IMR-90 (cell line): Measurements from ENCODE around the gene EIF1. TPM values are rescaled to one million over a fixed set of nuclear protein-coding genes. Genes with fewer than 3 reads are reported as not detected.
"Not testable (repeated sequence)": the region's sequence is repeated elsewhere in the genome, so short reads cannot be mapped to it uniquely, and the experiment has no call there.

ENCODE experiments used
- ATAC-seq: fragments of 200-7000 bp; cut with Tn5 transposase; 2 replicates; pipeline ENCODE4 v1.9.1; 2020; ENCODE audit warnings: low read depth, mild to moderate bottlenecking, moderate library complexity
- BruUV-seq: library from RNA; stranded (reverse); fragments of 400-500 nt; replicated peaks from 2 replicates; lab custom pipeline; 2021; lab: Mats Ljungman, UMichigan
- CTCF ChIA-PET: fragments of 300-600 bp; formaldehyde crosslinking; extraction: SDS; loops from one replicate; lab custom pipeline; 2021; ENCODE audit warnings: antibody characterized with exemption; lab: Yijun Ruan, JAX
- POLR2A ChIA-PET: fragments of 300-600 bp; sonication (Branson Sonifier 250); formaldehyde crosslinking; loops from one replicate; lab custom pipeline; 2022; ENCODE audit warnings: antibody characterized with exemption; ENCODE audit not compliant: unreplicated experiment; lab: Charles Lee
- DNase-seq: peaks from one replicate; pipeline ENCODE4 v3.0.0; 2013
- H2AFZ ChIP-seq: replicated peaks from 2 replicates; pipeline ENCODE3; 2013; ENCODE audit warnings: low read length, mild to moderate bottlenecking; ENCODE audit not compliant: poor library complexity
- H2AK5ac ChIP-seq: 2 replicates; pipeline ENCODE4 v1.6.1; 2013; ENCODE audit warnings: low read depth, low read length, inconsistent platforms
- H2AK9ac ChIP-seq: replicated peaks from 2 replicates; pipeline ENCODE3; 2013; ENCODE audit warnings: mild to moderate bottlenecking, low read depth, low read length, moderate library complexity; ENCODE audit not compliant: poor library complexity
- H2BK120ac ChIP-seq: 2 replicates; pipeline ENCODE4 v1.6.1; 2013; ENCODE audit warnings: low read depth, low read length, inconsistent platforms
- H2BK15ac ChIP-seq: 3 replicates; pipeline ENCODE4 v1.6.1; 2013; ENCODE audit warnings: low read depth, low read length, inconsistent platforms
- H2BK20ac ChIP-seq: 2 replicates; pipeline ENCODE4 v1.6.1; 2013; ENCODE audit warnings: low read depth, mild to moderate bottlenecking, inconsistent platforms, low read length, moderate library complexity
- H2BK5ac ChIP-seq: 2 replicates; pipeline ENCODE4 v1.6.1; 2013; ENCODE audit warnings: mild to moderate bottlenecking, low read depth, low read length, inconsistent platforms; ENCODE audit not compliant: poor library complexity, severe bottlenecking
- H3K14ac ChIP-seq: replicated peaks from 2 replicates; pipeline ENCODE4 v1.6.1; 2013; ENCODE audit warnings: low read depth, low read length, inconsistent platforms
- H3K18ac ChIP-seq: 2 replicates; pipeline ENCODE4 v1.6.1; 2013; ENCODE audit warnings: low read depth, low read length, control low read depth
- H3K23ac ChIP-seq: 2 replicates; pipeline ENCODE4 v1.6.1; 2013; ENCODE audit warnings: low read depth, low read length, inconsistent platforms
- H3K27ac ChIP-seq: 2 replicates; pipeline ENCODE4 v1.5.1; 2013; ENCODE audit warnings: mild to moderate bottlenecking, control low read depth, low read length; ENCODE audit not compliant: insufficient read depth
- H3K27me3 ChIP-seq: 2 replicates; pipeline ENCODE4 v1.6.1; 2013; ENCODE audit warnings: low read length; ENCODE audit not compliant: control insufficient read depth, insufficient read depth
- H3K36me3 ChIP-seq: 2 replicates; pipeline ENCODE4 v1.6.1; 2013; ENCODE audit warnings: low read length, mixed read lengths; ENCODE audit not compliant: control insufficient read depth, insufficient read depth
- H3K4ac ChIP-seq: 2 replicates; pipeline ENCODE4 v1.6.1; 2013; ENCODE audit warnings: low read depth, low read length, inconsistent platforms
- H3K4me1 ChIP-seq: 2 replicates; pipeline ENCODE4 v1.6.1; 2013; ENCODE audit warnings: low read length, mixed read lengths; ENCODE audit not compliant: control insufficient read depth, insufficient read depth
- H3K4me2 ChIP-seq: 2 replicates; pipeline ENCODE4 v1.6.1; 2013; ENCODE audit warnings: low read depth, mild to moderate bottlenecking, control low read depth, low read length, moderate library complexity
- H3K4me3 ChIP-seq: 2 replicates; pipeline ENCODE4 v1.5.1; 2013; ENCODE audit warnings: low read depth, mild to moderate bottlenecking, control low read depth, low read length, moderate library complexity; ENCODE audit not compliant: insufficient read depth
- H3K56ac ChIP-seq: 2 replicates; pipeline ENCODE4 v1.6.1; 2013; ENCODE audit warnings: low read length, inconsistent platforms; ENCODE audit not compliant: insufficient read depth; ENCODE audit errors: extremely low read depth
- H3K79me1 ChIP-seq, 2 experiments: 2 replicates each; pipeline ENCODE4 v1.6.1; 2013; ENCODE audit warnings: low read length in 2 of 2, inconsistent platforms in 1 of 2, low read depth in 1 of 2
- H3K9ac ChIP-seq: 2 replicates; pipeline ENCODE4 v1.6.1; 2013; ENCODE audit warnings: low read depth, low read length, control low read depth
- H3K9me1 ChIP-seq: 2 replicates; pipeline ENCODE4 v1.6.1; 2013; ENCODE audit warnings: low read length, inconsistent platforms; ENCODE audit not compliant: insufficient read depth
- H3K9me3 ChIP-seq: 2 replicates; pipeline ENCODE4 v1.6.1; 2013; ENCODE audit warnings: low read length; ENCODE audit not compliant: control insufficient read depth, insufficient read depth
- H4K20me1 ChIP-seq: 2 replicates; pipeline ENCODE4 v1.6.1; 2013; ENCODE audit warnings: low read length, inconsistent platforms; ENCODE audit not compliant: insufficient read depth
- H4K5ac ChIP-seq: 2 replicates; pipeline ENCODE4 v1.6.1; 2013; ENCODE audit warnings: mild to moderate bottlenecking, low read depth, low read length, control low read depth
- H4K8ac ChIP-seq, 2 experiments: 2 replicates each; pipeline ENCODE4 v1.6.1; 2013; ENCODE audit warnings: low read depth in 2 of 2, low read length in 2 of 2, control low read depth in 1 of 2, inconsistent platforms in 1 of 2
- H4K91ac ChIP-seq: 2 replicates; pipeline ENCODE4 v1.6.1; 2013; ENCODE audit warnings: low read depth, low read length, inconsistent platforms; ENCODE audit not compliant: insufficient read depth
- CHD1 ChIP-seq: IDR thresholded peaks from 2 replicates; pipeline ENCODE4 v1.6.1; 2012; ENCODE audit warnings: low read depth, low read length, improper control_type of control experiment
- MXI1 ChIP-seq: IDR thresholded peaks from 2 replicates; pipeline ENCODE4 v1.6.1; 2012; ENCODE audit warnings: low read depth, mild to moderate bottlenecking, low read length, moderate library complexity, borderline replicate concordance
- WGBS, 2 experiments: methylation state at CpG; one replicate each; pipeline versions ENCODE4 v1.1.5 to v1.1.7; 2013; ENCODE audit warnings: missing lambda C conversion rate in 2 of 2; ENCODE audit not compliant: insufficient read length in 1 of 2; ENCODE audit errors: extremely low coverage in 2 of 2; 5-methylcytosine and 5-hydroxymethylcytosine counted together
- dilution Hi-C: fragments of 300-500 bp; cut with HindIII; formaldehyde crosslinking; loops from one replicate; pipeline ENCODE4 v1.14.3; 2018; ENCODE audit warnings: low sequenced_read_pairs; ENCODE audit not compliant: unreplicated experiment
- in situ Hi-C: fragments of 300-500 bp; cut with MboI; formaldehyde crosslinking; loops from 3 replicates; pipeline ENCODE4 v1.14.3; 2019; ENCODE audit warnings: low sequenced_read_pairs, inconsistent platforms, mixed read lengths
- intact Hi-C: fragments of 100-400 bp; cut with micrococcal nuclease; formaldehyde crosslinking; loops from 2 replicates; pipeline ENCODE4 v1.10.0; 2022
- polyA plus RNA-seq, 3 experiments: library from polyadenylated mRNA; depleted of rRNA; stranded (reverse); fragments of >200 nt; gene quantifications; 2 replicates each; pipeline ENCODE4 v1.2.3, GENCODE V29; 2012; ENCODE audit warnings: low replicate concordance in 1 of 3
- total RNA-seq: library from RNA; depleted of rRNA; stranded (reverse); fragments of >200 nt; gene quantifications from 2 replicates; pipeline ENCODE4 v1.2.3, GENCODE V29; 2012

EIF1 gene
- total and polyA plus RNA-seq, 2 of the 4 experiments (the other 2 are of a cell fraction), result 89.4 to 381 TPM

DNA sequence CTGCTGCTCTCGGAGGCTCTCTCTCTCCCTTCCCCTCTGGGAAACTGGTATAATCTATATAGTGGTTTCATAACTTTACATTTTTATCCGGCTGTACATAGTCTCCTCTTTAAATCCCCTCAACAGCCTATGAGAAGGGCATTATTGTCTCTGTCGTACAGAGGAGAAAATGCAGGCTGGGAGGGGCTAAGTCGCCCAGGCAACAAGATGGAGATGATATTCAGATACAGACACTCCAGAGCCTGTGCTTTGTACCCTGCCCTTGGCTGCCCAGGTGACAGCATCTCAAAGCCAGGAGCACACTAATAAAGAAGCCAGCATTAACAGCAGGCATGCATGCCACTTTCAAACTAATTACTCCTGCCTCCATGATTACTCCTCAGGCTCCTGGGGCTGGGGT, 4.7 kb upstream of the EIF1 start:
- WGBS, 2 experiments, result no CpG with 5 or more reads among the region's 4 CpGs
- Histone ChIP-seq H3K23ac (no peak overlapping the region), H3K4me1 (0 out of 2 replicates have a peak, but pooled peaks cover 2% of the 10 kb centered on the region), H3K14ac (no peak overlapping the region), H3K9me3 (no peaks in the 10 kb centered on the region), H4K91ac (no peak overlapping the region), H3K4me2 (no peak overlapping the region), H4K8ac (no peak overlapping the region), H2AK9ac (no peak overlapping the region), H2BK5ac (no peak overlapping the region), H3K27me3 (peaks cover 7% of the 10 kb centered on the region), H2BK20ac (no peak overlapping the region), H3K9me1 (no peaks in the 10 kb centered on the region), H2BK120ac (no peak overlapping the region), H3K18ac (no peak overlapping the region), H3K56ac (no peak overlapping the region), H3K9ac (no peak overlapping the region), H3K4ac (no peak overlapping the region), H2BK15ac (no peak overlapping the region), H2AK5ac (no peak overlapping the region), H4K20me1 (peaks cover 3% of the 10 kb centered on the region), H3K36me3 (no peaks in the 10 kb centered on the region), H2AFZ (no peak overlapping the region), H3K79me1 (peaks cover 2 to 6% of the 10 kb centered on the region in 2 experiments; a peak in 2 of 4 replicates), H3K4me3 (no peak overlapping the region), H4K5ac (no peak overlapping the region), H3K27ac (no peak overlapping the region)
- DNase-seq, result no peak
- in situ Hi-C loops, result no loop called here
- ChIA-PET POLR2A (no interaction called here), CTCF (no interaction called here)
- TF ChIP-seq MXI1, result no peak
- no peak for TF ChIP-seq CHD1
- dilution Hi-C loops, result no loop called here
- no peak for ATAC-seq
- BruUV-seq, result no TSS peak
- intact Hi-C loops, result no loop called here

DNA sequence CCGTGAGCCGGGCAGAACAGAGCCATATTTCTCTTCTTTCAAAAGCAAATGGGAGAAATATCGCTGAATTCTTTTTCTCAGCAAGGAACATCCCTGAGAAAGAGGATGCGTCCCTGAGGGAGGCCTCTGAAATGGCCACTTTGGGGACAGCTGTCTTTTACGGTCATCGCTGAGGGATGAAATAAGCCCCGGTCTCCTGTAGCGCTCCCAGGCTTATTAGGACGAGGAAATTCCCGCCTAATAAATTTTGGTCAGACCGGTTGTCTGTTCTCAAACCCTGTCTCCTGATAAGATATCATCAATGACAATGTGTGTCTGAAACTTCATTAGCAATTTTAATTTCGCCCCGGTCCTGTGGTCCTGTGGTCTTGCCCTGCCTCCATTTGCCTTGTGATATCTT, 2.9 kb upstream of the EIF1 start:
- H3K56ac ChIP-seq, H3K9me1 ChIP-seq, H2AK9ac ChIP-seq, dilution Hi-C loops, H3K4me1 ChIP-seq, H3K18ac ChIP-seq, H3K4me2 ChIP-seq, H3K14ac ChIP-seq, in situ Hi-C loops, BruUV-seq, H2AFZ ChIP-seq, H2BK5ac ChIP-seq, H3K9me3 ChIP-seq, ATAC-seq, POLR2A ChIA-PET, H2BK20ac ChIP-seq, H3K23ac ChIP-seq, H4K5ac ChIP-seq, intact Hi-C loops, H4K91ac ChIP-seq, H3K27ac ChIP-seq, H2BK120ac ChIP-seq, H3K4ac ChIP-seq, H3K4me3 ChIP-seq, H3K9ac ChIP-seq, CTCF ChIA-PET, H2BK15ac ChIP-seq, DNase-seq, H3K27me3 ChIP-seq, H4K8ac ChIP-seq, H2AK5ac ChIP-seq: not testable (repeated sequence)
- H3K36me3 ChIP-seq, result peaks cover 11% of the 10 kb centered on the region
- 97% methylated on average over 8 of the region's 13 CpGs; no CpG with 5 or more reads in 1 of the 2 experiments for WGBS, 2 experiments
- H4K20me1 ChIP-seq, result peaks cover 19% of the 10 kb centered on the region
- H3K79me1 ChIP-seq, result peaks cover 6 to 21% of the 10 kb centered on the region in 2 experiments; a peak in 2 of 4 replicates
